ENCODE results near the gene PPARA.
A peak's percentile ranks its signal among the peaks of the same experiment; 100 is the strongest.

The PPARA gene

GRCh38 chr22:46140989-46141928 lies 9.1 kb upstream of the PPARA start:
- Mint-ChIP-seq H3K36me3 (no peaks in the 10 kb centered on the region), H3K27ac (no peak overlapping the region), H3K4me3 (no peak overlapping the region), H3K27me3 (no peaks in the 10 kb centered on the region), H3K9me3 (no peaks in the 10 kb centered on the region), H3K4me1 (peaks cover 0 to 2% of the 10 kb centered on the region in 2 donors)
- DNase-seq (no peak), ATAC-seq (replicated peaks) (no peak)

GRCh38 chr22:46142548-46143490 lies 7.5 kb upstream of the PPARA start:
- no peak for ATAC-seq (replicated peaks)
- Mint-ChIP-seq H3K36me3 (no peaks in the 10 kb centered on the region), H3K27me3 (no peaks in the 10 kb centered on the region), H3K9me3 (no peaks in the 10 kb centered on the region), H3K4me3 (no peak overlapping the region), H3K4me1 (peaks cover 0 to 2% of the 10 kb centered on the region in 2 donors), H3K27ac (no peak overlapping the region)
- DNase-seq, result no peak

- Mint-ChIP-seq H3K27me3 (no peaks in the 10 kb centered on the region), H3K36me3 (no peaks in the 10 kb centered on the region), H3K27ac (no peak overlapping the region), H3K4me1 (peaks cover 0 to 2% of the 10 kb centered on the region in 2 donors), H3K9me3 (no peaks in the 10 kb centered on the region), H3K4me3 (no peak overlapping the region)
- DNase-seq (no peak), ATAC-seq (replicated peaks) (no peak)
These were observed 6.7 kb upstream of the PPARA start for GRCh38 chr22:46143491-46144147.

GRCh38 chr22:46145361-46145851 lies 4.9 kb upstream of the PPARA start:
- no peaks in the 10 kb centered on the region for H3K36me3 Mint-ChIP-seq
- no peak overlapping the region for H3K4me3 Mint-ChIP-seq
- H3K27me3 Mint-ChIP-seq, result peaks cover 0 to 5% of the 10 kb centered on the region in 2 donors
- H3K4me1 Mint-ChIP-seq, result peaks cover 12 to 13% of the 10 kb centered on the region in 2 donors
- no peak for ATAC-seq (replicated peaks)
- no peak for DNase-seq
- H3K9me3 Mint-ChIP-seq, result no peaks in the 10 kb centered on the region
- H3K27ac Mint-ChIP-seq, result no peak overlapping the region

- Mint-ChIP-seq H3K4me3 (no peak overlapping the region), H3K36me3 (no peaks in the 10 kb centered on the region), H3K4me1 (peaks cover 12 to 13% of the 10 kb centered on the region in 2 donors), H3K27me3 (peaks cover 0 to 5% of the 10 kb centered on the region in 2 donors), H3K27ac (no peak overlapping the region), H3K9me3 (no peaks in the 10 kb centered on the region)
- ATAC-seq (replicated peaks) (no peak), DNase-seq (no peak)
These were observed 4.4 kb upstream of the PPARA start for GRCh38 chr22:46145896-46146295.

- Mint-ChIP-seq H3K27ac (no peak overlapping the region), H3K4me1 (peaks cover 13 to 16% of the 10 kb centered on the region in 2 donors), H3K4me3 (no peak overlapping the region), H3K27me3 (peaks cover 0 to 5% of the 10 kb centered on the region in 2 donors), H3K9me3 (no peaks in the 10 kb centered on the region), H3K36me3 (no peaks in the 10 kb centered on the region)
- no peak for DNase-seq
- ATAC-seq (replicated peaks), result no peak
These were observed 4.0 kb upstream of the PPARA start for GRCh38 chr22:46146329-46146728.

- ATAC-seq (replicated peaks), result no peak
- Mint-ChIP-seq H3K36me3 (no peaks in the 10 kb centered on the region), H3K9me3 (no peaks in the 10 kb centered on the region), H3K27me3 (peaks cover 0 to 5% of the 10 kb centered on the region in 2 donors), H3K4me3 (no peak overlapping the region), H3K27ac (no peak overlapping the region), H3K4me1 (peaks cover 10 to 23% of the 10 kb centered on the region in 2 donors)
- no peak for DNase-seq
These were observed 3.3 kb upstream of the PPARA start for GRCh38 chr22:46147061-46147460.

- Mint-ChIP-seq H3K27ac (no peak overlapping the region), H3K36me3 (peaks cover 2 to 3% of the 10 kb centered on the region in 2 donors), H3K27me3 (peaks cover 0 to 5% of the 10 kb centered on the region in 2 donors), H3K4me1 (peaks cover 12 to 23% of the 10 kb centered on the region in 2 donors), H3K9me3 (no peaks in the 10 kb centered on the region), H3K4me3 (no peak overlapping the region)
- DNase-seq, result no peak
- ATAC-seq (replicated peaks), result no peak
These were observed 2.7 kb upstream of the PPARA start for GRCh38 chr22:46147471-46148267.

GRCh38 chr22:46148336-46148735 lies 2.0 kb upstream of the PPARA start:
- H3K9me3 Mint-ChIP-seq, result no peaks in the 10 kb centered on the region
- no peak for ATAC-seq (replicated peaks)
- H3K36me3 Mint-ChIP-seq, result peaks cover 3 to 4% of the 10 kb centered on the region in 2 donors
- peaks cover 0 to 5% of the 10 kb centered on the region in 2 donors for H3K27me3 Mint-ChIP-seq
- peaks cover 12 to 23% of the 10 kb centered on the region in 2 donors for H3K4me1 Mint-ChIP-seq
- no peak overlapping the region for H3K4me3 Mint-ChIP-seq
- no peak overlapping the region for H3K27ac Mint-ChIP-seq
- DNase-seq, result no peak

GRCh38 chr22:46148816-46149511 lies 1.4 kb upstream of the PPARA start:
- peaks cover 3 to 6% of the 10 kb centered on the region in 2 donors for H3K36me3 Mint-ChIP-seq
- peak overlapping the region; percentile 92 to 93 for H3K4me3 Mint-ChIP-seq
- DNase-seq (no peak), ATAC-seq (replicated peaks) (no peak)
- peaks cover 12 to 23% of the 10 kb centered on the region in 2 donors for H3K4me1 Mint-ChIP-seq
- no peak overlapping the region for H3K27ac Mint-ChIP-seq
- H3K9me3 Mint-ChIP-seq, result no peaks in the 10 kb centered on the region
- peaks cover 0 to 5% of the 10 kb centered on the region in 2 donors for H3K27me3 Mint-ChIP-seq

GRCh38 chr22:46149512-46150033 lies 753 bp upstream of the PPARA start:
- no peak for DNase-seq
- H3K4me3 Mint-ChIP-seq, result peak overlapping the region; percentile 92 to 93
- no peaks in the 10 kb centered on the region for H3K9me3 Mint-ChIP-seq
- peak; percentile 6 to 13 for ATAC-seq (replicated peaks)
- peaks cover 0 to 5% of the 10 kb centered on the region in 2 donors for H3K27me3 Mint-ChIP-seq
- peaks cover 12 to 23% of the 10 kb centered on the region in 2 donors for H3K4me1 Mint-ChIP-seq
- H3K36me3 Mint-ChIP-seq, result peaks cover 3 to 6% of the 10 kb centered on the region in 2 donors
- no peak overlapping the region for H3K27ac Mint-ChIP-seq

- peak overlapping the region; percentile 83 to 85 for H3K4me3 Mint-ChIP-seq
- H3K4me1 Mint-ChIP-seq, result peaks cover 14 to 23% of the 10 kb centered on the region in 2 donors
- ATAC-seq (replicated peaks) (peak; percentile 56 to 61), DNase-seq (peak; percentile 60)
- no peaks in the 10 kb centered on the region for H3K9me3 Mint-ChIP-seq
- peaks cover 5 to 14% of the 10 kb centered on the region in 2 donors for H3K36me3 Mint-ChIP-seq
- H3K27ac Mint-ChIP-seq, result peak overlapping the region; percentile 80
- H3K27me3 Mint-ChIP-seq, result peaks cover 0 to 5% of the 10 kb centered on the region in 2 donors
These were observed 540 bp downstream of the PPARA start for GRCh38 chr22:46150655-46151477.

Measured in stimulated activated naive B cell treated with anti-CD40 and anti-IgM and Interleukin-4, amounts not matched to agents 10 μg/mL and 1 μg/mL and 100 μg/mL, for 72 hours (primary cell).